RWPE1 (cell line): Measurements from ENCODE around the gene APLF.

Experiments
- CTCF ChIA-PET: fragments of 350-600 bp; sonication (Branson Sonifier 250); formaldehyde crosslinking; extraction: SDS; loops from one replicate; lab custom pipeline; 2021; lab: Yijun Ruan, JAX
- POLR2A ChIA-PET: fragments of 400-600 bp; formaldehyde crosslinking; extraction: SDS; loops from one replicate; lab custom pipeline; 2020; ENCODE audit warnings: antibody characterized with exemption; ENCODE audit not compliant: low non-redundant PET; lab: Yijun Ruan, JAX
- DNase-seq: peaks from one replicate; pipeline ENCODE4 v3.0.0; 2012; ENCODE audit warnings: low spot score
- H3K27ac ChIP-seq: fragments of 450-650 bp; 2 replicates; pipeline ENCODE4 v1.5.1; 2017
- TF ChIP-seq, protein P1 (sequence below): fragments of 450-650 bp; conservative IDR thresholded peaks from 2 replicates; pipeline ENCODE4 v1.5.1; 2017; ENCODE audit warnings: low read depth, mild to moderate bottlenecking

Gene APLF

DNA sequence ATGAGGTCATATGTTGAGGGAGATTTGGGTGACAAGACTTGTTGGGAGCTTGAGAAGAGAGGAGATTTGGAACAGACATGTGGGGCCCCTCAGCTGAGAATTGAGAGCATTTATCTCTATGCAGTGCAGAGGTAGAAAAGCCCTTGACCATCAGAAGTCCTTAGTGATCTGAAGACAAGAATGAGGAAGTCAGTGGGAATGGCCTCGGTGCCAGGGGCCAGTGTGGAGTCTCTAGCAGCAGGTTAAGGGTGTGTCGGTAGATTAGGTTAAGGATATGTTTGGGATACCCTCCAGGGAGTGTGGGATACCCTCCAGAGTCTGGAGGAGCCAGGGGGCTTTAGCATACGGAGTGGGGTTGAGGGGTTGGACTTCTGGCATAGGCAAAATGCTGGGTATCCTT lies 41.9 kb upstream of the APLF start:
- no peak overlapping the region for H3K27ac ChIP-seq
- POLR2A ChIA-PET: no interaction called here
- TF ChIP-seq, protein P1, sequence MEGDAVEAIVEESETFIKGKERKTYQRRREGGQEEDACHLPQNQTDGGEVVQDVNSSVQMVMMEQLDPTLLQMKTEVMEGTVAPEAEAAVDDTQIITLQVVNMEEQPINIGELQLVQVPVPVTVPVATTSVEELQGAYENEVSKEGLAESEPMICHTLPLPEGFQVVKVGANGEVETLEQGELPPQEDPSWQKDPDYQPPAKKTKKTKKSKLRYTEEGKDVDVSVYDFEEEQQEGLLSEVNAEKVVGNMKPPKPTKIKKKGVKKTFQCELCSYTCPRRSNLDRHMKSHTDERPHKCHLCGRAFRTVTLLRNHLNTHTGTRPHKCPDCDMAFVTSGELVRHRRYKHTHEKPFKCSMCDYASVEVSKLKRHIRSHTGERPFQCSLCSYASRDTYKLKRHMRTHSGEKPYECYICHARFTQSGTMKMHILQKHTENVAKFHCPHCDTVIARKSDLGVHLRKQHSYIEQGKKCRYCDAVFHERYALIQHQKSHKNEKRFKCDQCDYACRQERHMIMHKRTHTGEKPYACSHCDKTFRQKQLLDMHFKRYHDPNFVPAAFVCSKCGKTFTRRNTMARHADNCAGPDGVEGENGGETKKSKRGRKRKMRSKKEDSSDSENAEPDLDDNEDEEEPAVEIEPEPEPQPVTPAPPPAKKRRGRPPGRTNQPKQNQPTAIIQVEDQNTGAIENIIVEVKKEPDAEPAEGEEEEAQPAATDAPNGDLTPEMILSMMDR: no peak
- no peak for DNase-seq
- CTCF ChIA-PET: no interaction called here

DNA sequence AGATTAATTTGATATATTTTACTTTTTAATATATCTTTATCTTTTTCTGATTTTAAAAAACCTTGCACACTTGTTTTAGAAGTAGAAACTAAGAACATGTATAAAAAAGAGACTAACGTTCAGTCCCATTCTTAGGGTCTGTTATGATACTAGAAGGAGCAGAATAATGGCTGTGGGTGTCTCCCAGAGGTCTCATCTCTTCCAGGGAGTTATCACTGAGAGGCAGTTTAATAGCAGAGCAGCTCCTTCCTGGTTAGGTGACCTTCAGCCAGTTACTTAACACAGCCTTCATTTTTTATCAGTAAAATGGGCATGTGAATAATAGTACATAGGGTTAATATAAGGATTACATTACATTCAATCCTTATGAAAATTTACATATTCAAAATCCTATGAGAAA lies 40.9 kb upstream of the APLF start:
- POLR2A ChIA-PET: no interaction called here
- no peak for DNase-seq
- TF ChIP-seq, protein P1: no peak
- H3K27ac ChIP-seq: no peak overlapping the region
- CTCF ChIA-PET: interaction anchor here (0.6 kb wide), 1 partner anchor 17 kb away, joined by 4 read pairs; no protein-coding TSS in a partner anchor

DNA sequence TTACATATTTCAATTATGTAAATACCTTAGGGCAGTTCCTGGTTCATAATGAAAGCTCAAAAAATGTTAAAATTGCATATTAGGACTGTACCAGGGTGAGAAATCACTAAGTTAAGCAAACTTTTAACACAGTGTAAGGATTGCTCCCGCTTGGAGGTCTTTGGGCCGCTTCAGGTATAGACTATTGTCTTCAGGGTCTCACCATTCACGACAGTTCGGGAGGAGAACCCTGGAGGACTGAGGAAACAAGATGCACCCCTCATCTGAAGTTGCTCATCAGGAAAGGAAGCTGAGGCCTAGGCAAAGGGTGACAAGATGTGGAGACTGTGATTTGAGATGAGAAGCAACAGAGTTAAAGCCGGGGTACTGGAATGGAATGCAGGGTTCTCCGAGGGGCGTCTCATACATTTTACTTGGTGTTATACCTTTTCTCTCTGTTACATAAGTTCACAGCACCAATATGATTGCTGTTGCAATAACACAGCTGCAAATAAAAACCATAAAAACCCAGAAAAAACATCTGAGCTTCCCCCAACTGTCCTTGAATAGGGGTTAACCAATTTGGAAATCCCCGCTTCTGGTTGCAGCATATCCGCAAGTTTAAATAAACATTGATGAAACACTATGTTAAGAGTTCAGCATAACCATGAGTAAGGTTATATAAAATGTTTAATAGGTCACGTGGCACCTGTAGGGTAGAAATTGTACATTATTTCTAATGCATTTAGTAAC lies 40.4 kb upstream of the APLF start:
- TF ChIP-seq, protein P1: no peak
- DNase-seq: no peak
- ChIA-PET POLR2A (no interaction called here), CTCF (interaction anchor here (1.0 kb wide), 1 partner anchor 15 kb away, joined by 3 read pairs; no protein-coding TSS in a partner anchor)
- H3K27ac ChIP-seq: no peak overlapping the region

DNA sequence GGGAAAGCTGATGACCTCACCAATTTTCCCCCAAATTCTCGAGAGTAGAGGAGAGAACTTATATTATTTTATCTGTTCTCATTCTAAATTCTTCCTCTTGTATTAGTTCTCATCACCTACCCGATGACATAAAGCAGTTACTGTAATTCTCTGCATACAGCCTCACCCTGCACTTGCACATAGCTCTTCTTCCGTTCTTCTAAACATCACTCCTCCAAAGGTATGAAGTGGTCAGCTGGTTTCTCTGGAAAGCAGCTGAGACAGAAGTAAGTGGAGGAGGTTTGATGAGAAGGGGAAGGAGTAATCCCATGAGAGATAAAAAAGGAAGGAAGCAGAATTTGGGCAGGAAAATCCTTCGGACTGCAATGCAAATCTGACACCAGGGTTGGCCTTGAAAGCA lies 39.3 kb upstream of the APLF start:
- no peak for DNase-seq
- CTCF ChIA-PET: interaction anchor here (0.6 kb wide), 1 partner anchor 206 kb away, joined by 3 read pairs; no protein-coding TSS in a partner anchor

DNA sequence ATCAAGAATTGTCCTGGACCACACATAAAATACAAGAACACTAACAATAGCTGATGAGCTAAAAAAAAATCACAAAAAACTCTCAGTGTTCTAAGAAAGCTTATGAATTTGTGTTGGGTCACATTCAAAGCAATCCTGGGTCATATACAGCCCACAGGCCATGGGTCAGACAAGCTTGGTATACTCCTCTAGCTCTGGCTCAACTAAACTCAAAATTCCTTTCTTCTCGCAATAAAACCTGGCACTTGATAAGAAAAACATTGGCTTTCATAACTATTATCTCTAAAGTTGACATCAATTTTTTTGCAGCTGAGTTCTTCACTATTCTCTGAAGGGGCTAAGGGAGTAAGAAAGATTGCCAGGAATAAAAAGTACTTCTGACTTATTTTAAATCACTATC lies 38.6 kb upstream of the APLF start:
- TF ChIP-seq, protein P1: no peak
- CTCF ChIA-PET: no interaction called here
- H3K27ac ChIP-seq: no peak overlapping the region

More for the DNA sequence above, 39.3 kb upstream of the APLF start:
- TF ChIP-seq, protein P1: no peak
- POLR2A ChIA-PET: no interaction called here
- no peak overlapping the region for H3K27ac ChIP-seq

DNA sequence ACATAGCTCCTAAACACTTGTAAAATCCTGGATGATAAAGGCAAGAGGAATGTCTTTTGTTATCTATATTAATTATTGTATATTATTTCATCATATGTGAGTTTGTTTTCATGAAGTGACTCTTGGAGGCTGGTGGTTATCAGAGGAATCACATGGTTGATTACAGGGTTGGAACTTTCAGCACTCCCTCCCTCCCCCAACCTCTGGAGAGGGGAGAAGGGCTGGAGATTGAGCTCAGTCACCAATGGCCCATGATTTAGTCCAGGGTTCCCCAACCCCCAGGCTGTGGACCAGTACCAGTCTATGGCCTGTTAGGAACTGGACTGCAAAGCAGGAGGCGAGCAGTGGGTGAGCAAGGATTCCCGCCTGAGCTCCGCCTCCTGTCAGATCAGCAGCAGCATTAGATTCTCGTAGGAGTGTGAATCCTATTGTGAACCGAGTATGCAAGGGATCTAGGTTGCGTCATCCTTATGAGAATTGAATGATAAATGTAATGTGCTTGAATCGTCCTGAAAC lies 38.0 kb upstream of the APLF start:
- no peak overlapping the region for H3K27ac ChIP-seq
- TF ChIP-seq, protein P1: no peak
- POLR2A ChIA-PET: no interaction called here
- no peak for DNase-seq
- CTCF ChIA-PET: no interaction called here

More for the DNA sequence above, 38.6 kb upstream of the APLF start:
- POLR2A ChIA-PET: no interaction called here
- DNase-seq: no peak
